ENCODE data around the gene ADNP. TPM values are rescaled to one million over a fixed set of nuclear protein-coding genes. Genes with fewer than 3 reads are reported as not detected.

The ADNP gene
- polyA plus RNA-seq, 3 donors = 132 to 138 (median 136) TPM

DNA sequence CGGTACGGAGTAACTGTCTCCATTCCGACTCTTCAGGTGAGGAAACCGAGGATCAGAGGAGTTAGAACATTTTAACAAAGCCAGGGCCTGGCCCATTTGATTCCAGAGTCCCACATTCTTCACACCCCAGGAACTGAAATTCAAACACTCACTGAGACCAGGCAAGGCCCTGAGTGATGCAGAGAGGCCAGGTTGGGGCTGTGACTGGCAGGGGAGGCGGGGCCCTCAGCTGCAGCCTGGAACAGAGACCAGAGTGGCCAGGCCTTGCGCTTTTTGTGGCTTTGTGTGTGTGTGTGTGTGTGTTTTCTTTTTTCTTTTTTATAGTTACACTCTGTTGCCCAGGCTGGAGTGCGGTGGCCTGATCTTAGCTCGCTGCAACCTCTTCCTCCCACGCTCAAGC lies 79.2 kb downstream of the ADNP start:
- no peak for DNase-seq (ENCODE audit: low read depth in 3 of 3, low spot score in 2 of 3)

DNA sequence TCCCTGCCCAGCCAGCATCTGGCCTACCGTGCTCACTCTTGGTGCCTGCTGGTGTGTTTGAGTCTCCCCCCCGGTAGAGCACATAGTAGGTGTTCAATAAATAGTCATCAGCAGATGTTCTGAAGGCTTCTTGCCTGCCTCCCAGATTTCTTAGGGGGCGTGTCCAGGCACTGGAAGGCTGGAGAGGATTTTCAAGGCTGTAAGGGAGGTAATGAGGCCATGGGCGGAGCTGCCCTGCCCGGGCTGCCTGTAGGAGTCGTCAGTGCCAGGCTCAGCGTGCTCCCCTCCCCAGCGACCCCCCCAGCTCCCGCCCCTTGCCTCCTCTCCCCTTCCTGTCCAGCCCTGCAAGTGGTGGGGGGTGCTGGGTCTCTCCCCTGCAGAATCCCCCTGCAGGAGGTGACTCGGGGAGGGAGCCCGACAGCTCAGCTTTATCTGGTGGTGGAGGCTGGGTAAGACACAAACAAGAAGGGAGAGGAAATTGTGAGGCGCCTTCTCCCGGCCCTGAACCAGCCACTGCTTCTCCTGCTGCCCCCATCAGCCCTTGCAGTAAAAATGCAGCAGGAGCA lies 80.4 kb downstream of the ADNP start:
- no peak for DNase-seq (ENCODE audit: low read depth in 3 of 3, low spot score in 2 of 3)

DNA sequence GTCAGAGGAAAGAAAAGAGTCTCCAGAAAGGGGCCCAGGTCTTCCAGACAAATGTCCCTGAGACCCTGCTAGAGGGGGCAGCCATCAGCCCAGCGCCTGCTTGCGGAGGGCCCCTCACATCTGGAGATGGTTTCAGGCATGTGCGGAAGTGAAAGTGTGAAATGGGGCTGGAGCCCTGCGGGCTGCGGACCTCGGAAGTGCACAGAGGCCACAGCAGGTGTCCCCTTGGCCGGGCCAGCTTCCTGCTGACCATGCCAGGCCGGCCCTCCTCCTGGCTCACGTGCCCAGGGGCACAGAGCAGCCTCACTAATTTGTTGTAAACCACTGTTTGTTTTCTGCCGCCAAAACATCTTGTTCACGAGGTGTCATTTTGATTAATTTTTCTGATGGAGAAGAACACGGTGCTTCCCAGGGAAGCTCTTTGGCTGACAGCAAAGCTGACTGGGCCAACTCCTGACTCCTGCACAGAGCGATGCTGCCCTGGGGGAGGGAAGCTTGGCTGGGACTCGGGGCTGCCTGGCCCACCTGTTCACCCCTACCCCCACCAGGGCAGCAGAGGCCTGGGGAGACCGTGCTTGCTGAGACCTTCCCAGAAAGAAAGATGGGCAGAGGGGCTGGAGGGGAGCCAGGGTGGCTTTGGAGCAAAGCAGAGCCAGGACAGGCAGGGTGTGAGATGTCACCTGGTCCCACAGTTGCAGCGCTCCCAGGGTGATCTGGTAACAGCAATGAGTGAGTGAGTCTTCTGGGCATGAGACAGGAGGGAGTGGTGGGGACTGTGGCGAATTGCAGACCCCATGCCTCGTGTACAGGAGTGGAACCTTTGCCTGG lies 82.2 kb downstream of the ADNP start:
- DNase-seq (ENCODE audit: low read depth in 3 of 3, low spot score in 2 of 3) = no peak

DNA sequence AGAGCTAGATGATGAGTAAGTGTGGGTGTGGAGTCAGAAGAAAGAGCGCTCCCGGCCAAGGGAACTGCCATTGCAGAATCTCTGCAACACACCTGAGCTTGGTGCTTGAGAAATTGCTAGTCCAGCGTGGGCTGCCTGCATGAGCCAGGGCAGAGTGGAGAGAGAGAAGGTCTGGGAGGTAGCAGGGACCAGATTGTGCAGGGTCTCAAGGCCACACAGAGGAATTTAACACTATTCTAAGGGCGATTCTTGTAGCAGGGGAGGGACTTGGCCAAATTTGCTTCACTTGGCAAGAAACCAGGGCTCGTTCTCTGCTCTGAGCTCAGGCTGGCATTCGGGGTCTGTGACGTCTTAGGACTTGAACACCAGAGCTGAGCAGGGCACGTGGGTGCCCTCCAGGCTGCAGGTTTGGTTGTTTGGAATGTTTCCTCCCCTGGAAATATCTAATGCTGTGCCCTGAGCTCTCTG lies 82.9 kb downstream of the ADNP start:
- no peak for DNase-seq (ENCODE audit: low read depth in 3 of 3, low spot score in 2 of 3)

DNA sequence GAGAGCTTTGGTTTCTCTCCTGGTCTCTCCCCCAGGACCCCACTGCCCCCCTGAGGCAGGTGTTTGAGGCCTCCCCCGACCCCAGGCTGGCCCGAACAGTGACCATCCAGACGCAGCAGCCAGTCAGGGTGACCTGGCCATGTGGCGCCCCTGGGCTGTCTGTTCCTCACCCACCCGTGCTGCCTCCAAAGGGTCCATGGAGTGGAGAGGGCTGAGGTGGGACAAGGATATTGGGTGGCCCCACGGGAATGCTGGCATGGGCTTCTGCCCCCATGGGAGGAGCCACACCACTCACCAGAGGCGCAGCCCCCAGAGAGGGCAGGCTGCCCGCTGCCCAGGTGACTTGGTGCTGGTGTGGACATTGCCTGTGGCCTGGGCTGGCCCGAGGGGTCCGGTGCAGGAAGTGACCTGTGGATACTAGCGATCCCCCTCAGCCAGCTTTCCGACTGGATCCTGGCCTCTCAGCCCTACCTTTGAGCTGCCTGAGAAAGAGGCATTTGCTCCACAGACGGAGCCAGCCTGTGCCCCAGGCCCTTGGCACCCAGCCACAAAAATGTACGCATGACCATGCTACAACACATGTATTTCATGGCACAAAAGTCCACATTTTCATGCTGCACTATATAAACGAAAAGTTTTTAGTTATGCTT lies 85.5 kb downstream of the ADNP start:
- no peak for DNase-seq (ENCODE audit: low read depth in 3 of 3, low spot score in 2 of 3)

DNA sequence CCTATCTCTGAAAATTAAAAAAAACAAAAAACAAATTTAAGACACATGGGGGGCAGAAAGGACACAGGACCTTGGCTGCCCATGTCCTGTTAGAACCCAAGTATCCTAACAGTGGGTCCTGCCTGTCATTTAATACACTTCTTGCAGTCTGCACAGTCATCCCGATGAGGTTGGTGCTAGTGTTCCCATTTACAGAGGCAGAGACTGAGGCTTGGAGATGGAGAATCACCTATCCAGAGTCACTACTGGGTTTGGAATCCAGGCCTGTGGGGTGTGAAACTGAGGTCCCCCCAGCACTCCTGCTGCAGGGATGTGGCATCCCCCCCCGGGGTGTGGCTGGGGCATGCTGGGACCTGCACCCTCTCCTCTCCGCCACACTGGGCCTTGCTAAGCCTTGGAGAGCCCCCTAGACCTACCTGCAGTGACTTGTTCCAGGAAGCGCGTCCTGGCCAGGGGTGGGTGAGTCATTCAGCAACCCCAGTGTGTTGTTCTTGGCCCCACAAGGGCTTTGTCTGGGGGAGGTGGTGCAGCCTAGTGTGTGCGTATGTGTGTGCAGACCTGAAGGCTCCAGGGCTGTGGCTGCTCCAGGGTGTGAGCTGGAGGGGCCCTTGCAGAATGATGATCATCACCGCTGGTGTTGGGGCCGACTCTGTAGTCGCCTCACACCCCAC lies 86.7 kb downstream of the ADNP start:
- no peak for DNase-seq (ENCODE audit: low read depth in 3 of 3, low spot score in 2 of 3)

DNA sequence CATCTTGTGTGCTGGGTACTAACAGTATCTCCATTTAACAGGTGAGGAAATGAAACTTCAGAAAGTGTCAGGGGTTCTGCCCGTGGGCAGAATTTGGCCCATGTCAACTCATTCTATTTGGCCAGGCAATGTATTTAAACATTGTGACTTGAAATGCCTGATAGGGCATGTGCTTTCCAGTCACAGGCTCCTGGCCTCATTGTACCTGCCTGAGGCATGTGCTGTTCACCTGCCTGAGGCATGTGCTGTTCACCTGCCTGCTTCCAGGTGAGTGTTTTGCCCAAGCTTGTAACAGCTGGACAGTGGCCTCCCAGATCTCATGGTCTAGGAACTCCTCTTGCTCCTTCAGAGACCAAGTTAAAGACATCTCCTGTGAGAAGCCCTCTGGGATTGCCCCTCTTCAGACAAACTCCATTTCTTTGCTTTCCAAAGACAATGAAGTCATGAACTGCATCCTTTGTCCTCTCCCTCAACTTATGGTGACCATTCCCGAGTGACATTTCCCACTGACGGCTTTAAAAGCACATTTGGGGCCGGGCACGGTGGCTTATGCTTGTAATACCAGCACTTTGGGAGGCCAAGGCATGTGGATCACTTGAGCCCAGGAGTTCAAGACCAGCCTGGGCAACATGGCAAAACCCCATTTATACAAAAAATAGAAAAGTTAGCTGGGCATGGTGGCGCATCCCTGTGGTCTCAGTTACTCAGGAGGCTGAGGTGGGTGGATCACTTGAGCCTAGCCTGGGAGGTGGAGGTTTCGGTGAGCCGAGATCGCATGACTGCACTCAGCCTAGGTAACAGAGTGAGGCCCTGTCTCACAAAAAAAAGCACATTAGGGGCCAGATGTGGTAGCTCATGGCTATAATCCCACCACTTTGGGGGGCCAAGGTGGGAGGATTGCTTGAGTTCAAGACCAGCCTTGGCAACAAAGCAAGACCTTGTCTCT lies 87.6 kb downstream of the ADNP start:
- no peak for DNase-seq (ENCODE audit: low read depth in 3 of 3, low spot score in 2 of 3)

DNA sequence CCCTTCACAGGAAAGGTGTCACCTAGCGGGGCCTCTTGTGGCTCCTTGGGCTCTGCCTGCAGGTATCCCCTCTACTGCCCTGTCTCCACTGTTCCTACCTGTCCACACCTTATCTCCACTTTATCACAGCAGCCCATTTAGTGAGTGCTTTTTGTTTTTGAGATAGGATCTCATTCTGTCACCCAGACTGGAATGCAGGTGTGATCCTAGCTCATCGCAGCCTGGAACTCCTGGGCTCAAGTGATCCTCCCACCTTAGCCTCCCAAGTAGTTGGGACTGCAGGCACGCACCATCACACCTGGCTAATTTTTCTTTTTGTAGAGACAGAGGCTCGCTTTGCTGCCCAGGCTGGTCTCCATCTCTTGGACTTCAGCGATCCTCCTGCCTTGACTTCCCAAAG lies 88.4 kb downstream of the ADNP start:
- DNase-seq (ENCODE audit: low read depth in 3 of 3, low spot score in 2 of 3) = no peak

Other genes starting within 250 kb of the ADNP start
- 1 to 10 TPM; 6.4 to 6.9 (median 6.5) TPM for gene RIPOR3, start 239.9 kb downstream of the ADNP start, polyA plus RNA-seq (ENCODE audit: insufficient read length in 3 of 3)
- 10 to 100 TPM; 20.7 to 26.7 (median 24.4) TPM for gene PARD6B, start 199.9 kb downstream of the ADNP start, polyA plus RNA-seq (ENCODE audit: insufficient read length in 3 of 3)
- gene BCAS4, start 136.4 kb downstream of the ADNP start, polyA plus RNA-seq (ENCODE audit: insufficient read length in 3 of 3) = 1 to 10 TPM; 4.4 to 6.3 (median 5.8) TPM
- 10 to 100 TPM; 63.4 to 71.7 (median 71.4) TPM for gene DPM1, start 27.1 kb upstream of the ADNP start, polyA plus RNA-seq (ENCODE audit: insufficient read length in 3 of 3)
- gene MOCS3, start 27.4 kb upstream of the ADNP start, polyA plus RNA-seq (ENCODE audit: insufficient read length in 3 of 3) = 1 to 10 TPM; 4.6 to 5.1 (median 5.1) TPM
- gene KCNG1, start 91.7 kb upstream of the ADNP start, polyA plus RNA-seq (ENCODE audit: insufficient read length in 3 of 3) = 1 to 10 TPM; 3.1 to 4.6 (median 3.9) TPM

All from right renal cortex interstitium (tissue), 3 donors.